Measurements from ENCODE around the gene ADIPOQ. TPM values are rescaled to one million over a fixed set of nuclear protein-coding genes. Genes with fewer than 3 reads are reported as not detected.
"Not testable (repeated sequence)": the region's sequence is repeated elsewhere in the genome, so short reads cannot be mapped to it uniquely, and the experiment has no call there.

The ADIPOQ gene
- polyA plus RNA-seq, 3 donors, result 0.01 to 0.08 TPM; not detected in 1

- DNase-seq (ENCODE audit: extremely low read depth in 1 of 11, low read depth in 9 of 11, low spot score in 4 of 11), result peak in 1 of 11 donors; percentile 37
Measured at GRCh38 chr3:186825294-186825821, 17.2 kb upstream of the ADIPOQ start.

GRCh38 chr3:186825872-186826409 is 16.6 kb upstream of the ADIPOQ start:
- DNase-seq (ENCODE audit: extremely low read depth in 1 of 11, low read depth in 9 of 11, low spot score in 4 of 11), result no peak

- no peak for DNase-seq (ENCODE audit: extremely low read depth in 1 of 11, low read depth in 9 of 11, low spot score in 4 of 11)
Measured at GRCh38 chr3:186826410-186826975, 16.0 kb upstream of the ADIPOQ start.

GRCh38 chr3:186826976-186827857 is 15.3 kb upstream of the ADIPOQ start:
- DNase-seq (ENCODE audit: extremely low read depth in 1 of 11, low read depth in 9 of 11, low spot score in 4 of 11), result peak in 10 of 11 donors; percentile 47 to 81 (median 76)

GRCh38 chr3:186828340-186828739 is 14.2 kb upstream of the ADIPOQ start:
- DNase-seq (ENCODE audit: extremely low read depth in 1 of 11, low read depth in 9 of 11, low spot score in 4 of 11), result no peak

- DNase-seq (ENCODE audit: extremely low read depth in 1 of 11, low read depth in 9 of 11, low spot score in 4 of 11), result no peak
Measured at GRCh38 chr3:186831798-186832197, 10.7 kb upstream of the ADIPOQ start.

- DNase-seq (ENCODE audit: extremely low read depth in 1 of 11, low read depth in 9 of 11, low spot score in 4 of 11), result no peak
Measured at GRCh38 chr3:186832276-186832675, 10.2 kb upstream of the ADIPOQ start.

- DNase-seq (ENCODE audit: extremely low read depth in 1 of 11, low read depth in 9 of 11, low spot score in 4 of 11), result peak in 1 of 11 donors; percentile 28
Measured at GRCh38 chr3:186839874-186840641, 2.5 kb upstream of the ADIPOQ start.

- DNase-seq (ENCODE audit: extremely low read depth in 1 of 11, low read depth in 9 of 11, low spot score in 4 of 11), result no peak
Measured at GRCh38 chr3:186841620-186842019, 890 bp upstream of the ADIPOQ start.

GRCh38 chr3:186843039-186843432 is 526 bp downstream of the ADIPOQ start:
- no peak for DNase-seq (ENCODE audit: extremely low read depth in 1 of 11, low read depth in 9 of 11, low spot score in 4 of 11)

- no peak for DNase-seq (ENCODE audit: extremely low read depth in 1 of 11, low read depth in 9 of 11, low spot score in 4 of 11)
Measured at GRCh38 chr3:186844908-186845307, 2.4 kb downstream of the ADIPOQ start.

GRCh38 chr3:186845756-186846155 is 3.2 kb downstream of the ADIPOQ start:
- DNase-seq (ENCODE audit: extremely low read depth in 1 of 11, low read depth in 9 of 11, low spot score in 4 of 11), result no peak

GRCh38 chr3:186847437-186847836 is 4.9 kb downstream of the ADIPOQ start:
- DNase-seq (ENCODE audit: extremely low read depth in 1 of 11, low read depth in 9 of 11, low spot score in 4 of 11), result no peak

GRCh38 chr3:186849374-186849975 is 7.0 kb downstream of the ADIPOQ start:
- DNase-seq (ENCODE audit: extremely low read depth in 1 of 11, low read depth in 9 of 11, low spot score in 4 of 11), result peak in 1 of 11 donors; percentile 57

GRCh38 chr3:186851835-186852234 is 9.3 kb downstream of the ADIPOQ start:
- DNase-seq (ENCODE audit: extremely low read depth in 1 of 11, low read depth in 9 of 11, low spot score in 4 of 11), result not testable (repeated sequence)

GRCh38 chr3:186852994-186853393 is 10.5 kb downstream of the ADIPOQ start:
- no peak for DNase-seq (ENCODE audit: extremely low read depth in 1 of 11, low read depth in 9 of 11, low spot score in 4 of 11)

GRCh38 chr3:186854146-186854545 is 11.6 kb downstream of the ADIPOQ start:
- DNase-seq (ENCODE audit: extremely low read depth in 1 of 11, low read depth in 9 of 11, low spot score in 4 of 11), result no peak

GRCh38 chr3:186854954-186855353 is 12.4 kb downstream of the ADIPOQ start:
- DNase-seq (ENCODE audit: extremely low read depth in 1 of 11, low read depth in 9 of 11, low spot score in 4 of 11), result no peak

GRCh38 chr3:186857743-186858142 is 15.2 kb downstream of the ADIPOQ start:
- no peak for DNase-seq (ENCODE audit: extremely low read depth in 1 of 11, low read depth in 9 of 11, low spot score in 4 of 11)

All from renal cortex interstitium (tissue), 11 donors.